ENCODE measurements around the gene NOP14. TPM values are rescaled to one million over a fixed set of nuclear protein-coding genes. Genes with fewer than 3 reads are reported as not detected.

Gene NOP14
- total and polyA plus RNA-seq, 2 of the 8 experiments (the other 6 are each of a cell fraction or from before 2014, with no cell fraction given), result 8.6 to 45.3 TPM

DNA sequence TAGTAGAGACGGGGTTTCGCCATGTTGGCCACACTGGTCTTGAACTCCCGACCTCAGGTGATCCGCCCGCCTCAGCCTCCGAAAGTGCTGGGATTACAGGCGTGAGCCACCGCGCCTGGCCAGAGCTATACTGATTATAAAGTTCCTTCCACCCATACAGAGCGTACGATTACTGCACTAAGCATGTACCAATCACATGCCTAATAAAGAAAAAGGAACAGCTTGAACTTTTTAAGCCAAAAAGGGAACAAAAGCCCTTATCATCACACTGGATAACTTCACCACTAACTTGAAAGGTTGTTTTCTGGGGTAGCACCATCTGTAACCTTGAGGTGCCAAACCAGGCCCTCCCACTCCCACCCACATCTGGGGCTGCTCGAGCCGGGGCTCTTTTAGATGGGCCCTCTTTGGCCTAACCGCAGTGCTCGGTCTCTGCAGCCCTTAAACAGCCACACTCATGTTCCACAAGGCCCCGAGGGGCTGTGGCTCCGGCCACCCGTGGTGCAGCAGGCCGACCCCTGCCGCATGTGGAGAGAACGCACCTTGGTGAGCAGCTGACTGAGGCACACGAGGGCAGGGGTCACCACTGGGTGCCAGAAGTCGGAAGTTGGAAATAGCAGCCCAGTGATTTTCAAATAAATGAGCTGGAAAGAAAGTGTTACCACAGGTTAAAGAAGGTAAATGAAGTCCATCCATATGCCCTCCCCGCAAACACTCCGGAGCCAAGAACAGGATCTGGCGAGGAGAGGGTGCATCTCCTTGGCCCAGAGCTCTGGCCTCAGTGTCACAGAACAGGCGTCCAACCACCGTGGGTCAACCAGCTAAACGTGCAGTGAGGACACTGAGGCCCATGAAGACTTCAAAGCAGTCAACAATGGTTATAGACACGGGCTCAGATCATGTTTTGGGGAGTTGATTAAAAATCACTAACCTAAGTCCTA lies 18.4 kb downstream of the NOP14 start:
- peaks cover 55 to 83% (median 78%) of the 10 kb centered on the region in 4 experiments for H3K36me3 ChIP-seq (ENCODE audit: control insufficient read depth in 2 of 4, insufficient read depth in 4 of 4, low read length in 3 of 4)
- no peak for FAIRE-seq
- no peak overlapping the region for H3K23ac ChIP-seq (ENCODE audit: insufficient read length)
- H4K5ac ChIP-seq (ENCODE audit: insufficient read length, low read depth, low read length), result no peak overlapping the region
- H4K91ac ChIP-seq (replicated peaks; ENCODE audit: insufficient read length, low read length), result no peak overlapping the region
- H4K20me1 ChIP-seq (replicated peaks in 1 of 2; ENCODE audit: control insufficient read depth in 1 of 2, insufficient read depth in 2 of 2, low read length in 2 of 2), result peaks cover 12 to 25% of the 10 kb centered on the region in 2 experiments
- no peak overlapping the region for H2BK12ac ChIP-seq (ENCODE audit: low read depth, low read length)
- ChIA-PET POLR2A (ENCODE audit: partially characterized antibody) (interaction anchor here (0.7 to 3.3 kb wide), 8 partner anchors 10 to 180 kb away, joined by 3 to 19 read pairs (median 3); no protein-coding TSS in a partner anchor), CTCF (ENCODE audit: partially characterized antibody) (interaction anchor here (0.6 to 2.5 kb wide), 5 partner anchors 9 to 373 kb away, joined by 3 to 18 read pairs (median 5); no protein-coding TSS in a partner anchor)
- DNase-seq (ENCODE audit: low read depth in 1 of 2, low spot score in 2 of 2), result no peak
- 91% methylated on average over 26 of the region's 30 CpGs; no CpG with 5 or more reads in 1 of the 2 experiments for WGBS, 2 experiments (ENCODE audit: extremely low coverage in 1 of 2, insufficient coverage in 1 of 2, insufficient read length in 1 of 2, insufficient replicate concordance in 2 of 2, low coverage in 1 of 2, low lambda C conversion rate in 2 of 2, missing lambda C conversion rate in 1 of 2)
- no peaks in the 10 kb centered on the region for H3K79me2 ChIP-seq (ENCODE audit: control insufficient read depth in 1 of 2, insufficient read depth in 2 of 2, low read length in 2 of 2)
- H3K56ac ChIP-seq (replicated peaks; ENCODE audit: insufficient read length, low read depth, low read length), result no peak overlapping the region
- H2AFZ ChIP-seq (ENCODE audit: low read length), result no peak overlapping the region
- H3K79me1 ChIP-seq (ENCODE audit: low read depth, low read length), result peaks cover 3% of the 10 kb centered on the region; the same call in 1 of the 2 replicates
- no peaks in the 10 kb centered on the region for H3K27me3 ChIP-seq (replicated peaks in 1 of 4; ENCODE audit: control insufficient read depth in 3 of 4, extremely low read depth in 1 of 4, insufficient read depth in 3 of 4, low read length in 3 of 4)
- H4K8ac ChIP-seq (ENCODE audit: extremely low read depth, insufficient read depth, low read length), result no peak overlapping the region; the same call in 1 of the 2 replicates
- H3K9me3 ChIP-seq (ENCODE audit: insufficient read depth in 2 of 2, low read depth in 1 of 2, low read length in 1 of 2), result no peaks in the 10 kb centered on the region
- no peak overlapping the region for H3K9ac ChIP-seq (replicated peaks in 1 of 4; ENCODE audit: extremely low read depth in 1 of 4, low read depth in 3 of 4, low read length in 3 of 4)
- H3K14ac ChIP-seq (ENCODE audit: insufficient read length), result no peak overlapping the region
- no peak overlapping the region for H2BK15ac ChIP-seq (ENCODE audit: low read length)
- H3K27ac ChIP-seq (ENCODE audit: low read depth, low read length), result no peak overlapping the region
- H2BK120ac ChIP-seq (replicated peaks; ENCODE audit: low read depth, low read length), result no peak overlapping the region
- H3K4me2 ChIP-seq (ENCODE audit: insufficient read depth in 1 of 2, low read depth in 2 of 2, low read length in 2 of 2), result no peak overlapping the region
- H3K4me1 ChIP-seq (replicated peaks in 1 of 4; ENCODE audit: control insufficient read depth in 3 of 4, insufficient read depth in 4 of 4, low read length in 3 of 4), result no peaks in the 10 kb centered on the region
- H2BK5ac ChIP-seq (ENCODE audit: low read depth, low read length), result no peak overlapping the region
- no peak overlapping the region for H3K18ac ChIP-seq (ENCODE audit: extremely low read depth, low read length)
- no peak overlapping the region for H2BK20ac ChIP-seq (ENCODE audit: low read length)
- no peaks in the 10 kb centered on the region for H3K23me2 ChIP-seq (ENCODE audit: low read depth, low read length)
- H3K4ac ChIP-seq (replicated peaks; ENCODE audit: insufficient read length, low read depth, low read length), result no peak overlapping the region
- H2AK5ac ChIP-seq (ENCODE audit: low read depth, low read length), result no peak overlapping the region
- no peak overlapping the region for H3K4me3 ChIP-seq (ENCODE audit: extremely low read depth in 1 of 4, insufficient read depth in 2 of 4, low read depth in 3 of 4, low read length in 4 of 4)
- TF ChIP-seq KDM1A (IDR thresholded peaks at IDR 0.05; ENCODE audit: borderline replicate concordance, low read length) (no peak), CREB1 (IDR thresholded peaks at IDR 0.05) (no peak), SP2 (IDR thresholded peaks at IDR 0.05; ENCODE audit: low read length) (no peak), FOSL1 (IDR thresholded peaks at IDR 0.05; ENCODE audit: insufficient read depth, low read depth, low read length) (no peak), TAF7 (optimal IDR thresholded peaks at IDR 0.05; ENCODE audit: borderline replicate concordance, low read depth, low read length) (no peak), BRCA1 (IDR thresholded peaks at IDR 0.05; ENCODE audit: low read depth, low read length) (no peak), RXRA (IDR thresholded peaks at IDR 0.05; ENCODE audit: insufficient read depth, low read depth, low read length) (no peak), HDAC6 (IDR thresholded peaks at IDR 0.05; ENCODE audit: low read depth, low read length) (no peak), MAX (IDR thresholded peaks at IDR 0.05) (no peak), NANOG (IDR thresholded peaks at IDR 0.05; ENCODE audit: insufficient read depth, low read depth, low read length, poor library complexity, severe bottlenecking) (no peak), RBBP5 (IDR thresholded peaks at IDR 0.05; ENCODE audit: borderline replicate concordance, low read depth, low read length) (no peak)
